ENCODE measurements around the gene SMIM14.
"Not testable (repeated sequence)": the region's sequence is repeated elsewhere in the genome, so short reads cannot be mapped to it uniquely, and the experiment has no call there.

SMIM14 gene

DNA sequence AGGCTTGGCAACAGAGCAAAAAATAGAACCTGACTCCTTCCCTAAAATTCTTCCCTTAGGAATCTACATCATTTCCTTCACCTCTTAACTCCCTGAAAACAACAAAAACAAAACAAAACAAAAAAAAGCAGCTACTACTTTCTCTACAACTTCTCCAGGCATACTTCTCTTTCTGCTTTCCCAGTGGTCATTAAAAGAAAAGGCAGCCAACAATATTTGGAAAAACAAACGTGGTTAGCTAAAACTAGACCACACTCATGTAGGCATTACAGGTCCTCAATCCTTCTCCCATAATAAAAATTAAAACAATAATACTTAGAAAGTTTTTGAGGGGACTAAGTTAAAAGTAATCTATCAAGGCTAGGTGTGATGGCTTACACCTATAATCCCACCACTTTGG lies 29.0 kb upstream of the SMIM14 start:
- TF ChIP-seq, protein P1, sequence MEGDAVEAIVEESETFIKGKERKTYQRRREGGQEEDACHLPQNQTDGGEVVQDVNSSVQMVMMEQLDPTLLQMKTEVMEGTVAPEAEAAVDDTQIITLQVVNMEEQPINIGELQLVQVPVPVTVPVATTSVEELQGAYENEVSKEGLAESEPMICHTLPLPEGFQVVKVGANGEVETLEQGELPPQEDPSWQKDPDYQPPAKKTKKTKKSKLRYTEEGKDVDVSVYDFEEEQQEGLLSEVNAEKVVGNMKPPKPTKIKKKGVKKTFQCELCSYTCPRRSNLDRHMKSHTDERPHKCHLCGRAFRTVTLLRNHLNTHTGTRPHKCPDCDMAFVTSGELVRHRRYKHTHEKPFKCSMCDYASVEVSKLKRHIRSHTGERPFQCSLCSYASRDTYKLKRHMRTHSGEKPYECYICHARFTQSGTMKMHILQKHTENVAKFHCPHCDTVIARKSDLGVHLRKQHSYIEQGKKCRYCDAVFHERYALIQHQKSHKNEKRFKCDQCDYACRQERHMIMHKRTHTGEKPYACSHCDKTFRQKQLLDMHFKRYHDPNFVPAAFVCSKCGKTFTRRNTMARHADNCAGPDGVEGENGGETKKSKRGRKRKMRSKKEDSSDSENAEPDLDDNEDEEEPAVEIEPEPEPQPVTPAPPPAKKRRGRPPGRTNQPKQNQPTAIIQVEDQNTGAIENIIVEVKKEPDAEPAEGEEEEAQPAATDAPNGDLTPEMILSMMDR (IDR thresholded peaks at IDR 0.05; ENCODE audit: low read depth, low read length, missing control alignments), result no peak
- H3K4me3 ChIP-seq (ENCODE audit: low read depth, low read length), result no peak overlapping the region
- DNase-seq (ENCODE audit: low read depth), result no peak

DNA sequence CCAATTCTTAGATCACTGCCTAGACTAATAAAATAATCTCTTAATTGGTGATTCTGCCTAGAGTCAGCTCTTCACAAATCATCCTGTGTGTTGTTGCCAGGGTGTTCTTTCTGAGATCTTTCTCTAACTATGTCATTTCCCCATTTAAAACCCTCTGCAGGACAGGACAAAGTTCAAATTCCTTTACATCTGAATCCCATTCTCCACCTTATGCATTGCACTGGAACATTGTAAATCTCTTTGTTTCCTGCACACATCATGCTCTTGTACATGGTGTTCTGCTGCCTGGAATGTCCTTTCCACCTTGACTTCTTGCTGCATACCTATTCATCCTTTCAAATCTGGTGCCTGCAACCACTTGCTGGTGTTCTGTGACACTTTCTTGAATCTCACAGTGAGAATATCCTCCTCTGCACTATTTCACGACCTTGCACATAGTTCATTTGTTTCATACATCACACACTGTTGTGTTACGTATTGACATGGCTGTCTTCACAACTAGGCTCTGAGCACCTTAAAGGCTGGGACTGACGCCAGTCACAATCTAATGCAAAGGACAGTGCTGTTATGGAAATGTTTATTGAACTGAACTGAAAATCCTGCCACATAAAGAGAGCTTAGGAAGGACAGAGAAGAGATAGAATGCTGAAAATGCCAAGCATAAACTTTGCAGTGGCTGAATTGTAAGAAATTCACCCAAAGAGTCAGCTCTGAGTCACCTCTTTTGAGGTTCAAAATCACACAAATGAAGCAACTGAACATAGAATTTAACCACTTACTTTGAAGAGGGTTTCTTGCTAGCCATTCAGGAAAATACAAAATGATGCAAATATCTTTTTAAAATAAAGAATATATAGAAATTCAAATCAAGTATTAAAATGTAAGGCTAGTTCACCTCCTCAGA lies 26.4 kb upstream of the SMIM14 start:
- no peak overlapping the region for H3K4me3 ChIP-seq (ENCODE audit: low read depth, low read length)
- no peak for DNase-seq (ENCODE audit: low read depth)
- TF ChIP-seq, protein P1 (IDR thresholded peaks at IDR 0.05; ENCODE audit: low read depth, low read length, missing control alignments), result no peak

DNA sequence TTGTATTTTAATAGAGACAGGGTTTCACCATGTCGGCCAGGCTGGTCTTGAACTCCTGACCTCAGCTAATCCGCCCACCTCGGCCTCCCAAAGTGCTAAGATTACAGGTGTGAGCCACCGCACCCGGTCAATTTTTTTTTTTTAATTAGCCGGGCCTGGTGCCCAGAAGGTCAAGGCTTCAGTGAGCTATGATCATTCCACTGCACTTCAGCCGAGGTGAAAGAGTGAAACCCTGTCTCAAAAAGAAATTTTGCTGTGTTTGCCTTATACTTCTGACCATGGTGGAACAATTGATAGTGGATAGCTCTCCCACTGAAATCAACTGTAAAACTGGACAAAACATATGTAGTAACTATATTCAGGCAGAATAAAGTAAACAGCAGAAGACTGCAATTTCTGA lies 24.0 kb upstream of the SMIM14 start:
- TF ChIP-seq, protein P1 (IDR thresholded peaks at IDR 0.05; ENCODE audit: low read depth, low read length, missing control alignments), result no peak
- no peak for DNase-seq (ENCODE audit: low read depth)

DNA sequence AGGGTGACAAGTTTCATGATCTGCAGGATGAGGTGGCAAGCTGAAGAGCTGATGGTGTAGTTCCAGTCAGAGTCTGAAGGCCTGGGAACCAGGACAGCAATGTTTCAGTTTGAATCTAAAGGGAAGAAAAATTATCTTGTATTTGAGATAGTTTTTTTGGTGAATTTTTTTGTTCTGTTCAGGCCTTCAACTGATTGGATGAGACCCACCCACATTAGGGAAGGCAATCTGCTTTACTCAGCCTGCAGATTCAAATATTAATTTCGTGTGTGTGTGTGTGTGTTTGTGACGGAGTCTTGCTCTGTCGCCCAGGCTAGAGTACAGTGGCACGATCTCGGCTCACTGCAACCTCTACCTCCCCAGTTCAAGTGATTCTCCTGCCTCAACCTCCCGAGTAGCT lies 22.1 kb upstream of the SMIM14 start:
- TF ChIP-seq, protein P1 (IDR thresholded peaks at IDR 0.05; ENCODE audit: low read depth, low read length, missing control alignments), result no peak
- no peak overlapping the region for H3K4me3 ChIP-seq (ENCODE audit: low read depth, low read length)
- no peak for DNase-seq (ENCODE audit: low read depth)

More for the DNA sequence above, 24.0 kb upstream of the SMIM14 start:
- no peak overlapping the region for H3K4me3 ChIP-seq (ENCODE audit: low read depth, low read length)

DNA sequence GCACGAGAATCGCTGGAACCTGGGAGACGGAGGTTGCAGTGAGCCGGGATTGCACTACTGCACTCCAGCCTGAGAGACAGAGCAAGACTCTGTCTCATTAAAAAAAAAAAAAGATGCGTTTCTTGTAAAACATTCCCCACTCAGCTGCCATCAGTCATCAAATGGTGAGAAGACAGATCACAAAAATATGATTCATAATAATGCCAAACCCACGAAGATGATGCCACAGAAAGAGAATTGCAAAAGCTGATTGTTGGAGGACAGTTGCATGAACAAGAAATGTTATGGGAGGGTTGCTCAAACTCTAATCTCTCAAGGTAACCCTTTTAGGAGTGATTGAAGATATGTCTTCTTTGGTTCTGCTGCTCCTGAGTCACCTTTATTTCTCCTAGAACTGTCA lies 21.4 kb upstream of the SMIM14 start:
- no peak for DNase-seq (ENCODE audit: low read depth)
- TF ChIP-seq, protein P1 (IDR thresholded peaks at IDR 0.05; ENCODE audit: low read depth, low read length, missing control alignments), result no peak
- H3K4me3 ChIP-seq (ENCODE audit: low read depth, low read length), result no peak overlapping the region

DNA sequence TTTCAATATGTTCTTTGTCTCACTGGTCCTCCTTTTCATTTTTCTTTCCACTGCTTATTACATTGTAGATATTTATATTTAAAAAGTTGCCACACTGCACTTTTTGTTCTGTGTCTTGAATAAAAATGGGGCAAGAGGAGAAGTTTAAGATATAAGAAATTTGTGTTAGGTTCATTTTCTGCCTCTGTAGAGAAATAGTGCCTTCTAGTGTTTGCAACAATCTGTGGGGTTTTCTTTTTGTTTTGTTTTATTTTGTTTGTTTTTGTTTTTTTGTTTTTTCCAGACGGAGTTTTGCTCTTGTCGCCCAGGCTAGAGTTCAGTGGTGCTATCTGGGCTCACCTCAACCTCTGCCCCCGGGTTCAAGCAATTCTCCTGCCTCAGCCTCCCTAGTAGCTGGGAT lies 20.1 kb upstream of the SMIM14 start:
- DNase-seq (ENCODE audit: low read depth), result no peak
- no peak overlapping the region for H3K4me3 ChIP-seq (ENCODE audit: low read depth, low read length)
- TF ChIP-seq, protein P1 (IDR thresholded peaks at IDR 0.05; ENCODE audit: low read depth, low read length, missing control alignments), result peak; percentile 30

DNA sequence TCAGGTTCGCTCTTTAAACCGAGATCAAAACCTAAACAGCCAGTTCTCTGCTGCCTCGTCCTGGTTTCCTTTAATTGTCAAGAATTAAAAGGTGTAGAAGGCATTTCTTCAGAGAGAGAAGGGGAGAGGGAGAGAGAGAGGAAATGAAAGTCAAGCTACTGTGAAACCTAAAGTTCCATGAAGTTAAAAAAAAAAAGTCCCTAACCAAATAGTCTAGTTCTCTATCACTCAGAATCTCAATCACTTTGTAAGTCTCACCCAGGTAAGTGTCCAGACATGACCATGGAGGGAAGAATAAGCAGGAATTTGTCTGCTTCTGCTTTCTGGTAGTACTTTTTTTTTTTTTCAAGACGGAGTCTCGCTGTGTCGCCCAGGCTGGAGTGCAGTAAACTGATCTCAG lies 18.8 kb upstream of the SMIM14 start:
- peak; percentile 41 for DNase-seq (ENCODE audit: low read depth)
- no peak overlapping the region for H3K4me3 ChIP-seq (ENCODE audit: low read depth, low read length)
- TF ChIP-seq, protein P1 (IDR thresholded peaks at IDR 0.05; ENCODE audit: low read depth, low read length, missing control alignments), result no peak

DNA sequence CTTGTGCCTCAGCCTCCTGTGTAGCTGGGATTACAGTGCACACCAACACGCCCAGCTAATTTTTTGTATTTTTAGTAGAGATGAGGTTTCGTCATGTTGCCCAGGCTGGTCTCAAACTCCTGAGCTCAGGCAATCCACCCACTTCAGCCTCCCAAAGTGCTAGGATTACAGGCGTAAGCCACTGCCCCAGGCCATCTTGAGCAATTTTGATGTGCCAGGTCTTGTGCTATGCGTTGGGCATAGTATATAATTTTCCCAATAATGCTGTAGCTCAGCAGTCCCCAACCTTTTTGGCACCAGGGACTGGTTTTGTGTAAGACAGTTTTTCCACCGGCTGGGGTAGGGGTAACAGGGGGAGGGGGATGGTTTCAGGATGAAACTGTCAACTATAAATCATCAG lies 18.0 kb upstream of the SMIM14 start:
- not testable (repeated sequence) for H3K4me3 ChIP-seq (ENCODE audit: low read depth, low read length); DNase-seq (ENCODE audit: low read depth)

All from GM12864 (cell line).